HPDE6-E6E7 (cell line): Measurements from ENCODE around the gene CDH23.
A peak's percentile ranks its signal among the peaks of the same experiment; 100 is the strongest.
"Not testable (repeated sequence)": the region's sequence is repeated elsewhere in the genome, so short reads cannot be mapped to it uniquely, and the experiment has no call there.

Experiments
- DNase-seq: peaks from one replicate; pipeline ENCODE4 v3.0.0; 2011; ENCODE audit warnings: missing footprints; ENCODE audit errors: extremely low spot score

Gene CDH23

DNA sequence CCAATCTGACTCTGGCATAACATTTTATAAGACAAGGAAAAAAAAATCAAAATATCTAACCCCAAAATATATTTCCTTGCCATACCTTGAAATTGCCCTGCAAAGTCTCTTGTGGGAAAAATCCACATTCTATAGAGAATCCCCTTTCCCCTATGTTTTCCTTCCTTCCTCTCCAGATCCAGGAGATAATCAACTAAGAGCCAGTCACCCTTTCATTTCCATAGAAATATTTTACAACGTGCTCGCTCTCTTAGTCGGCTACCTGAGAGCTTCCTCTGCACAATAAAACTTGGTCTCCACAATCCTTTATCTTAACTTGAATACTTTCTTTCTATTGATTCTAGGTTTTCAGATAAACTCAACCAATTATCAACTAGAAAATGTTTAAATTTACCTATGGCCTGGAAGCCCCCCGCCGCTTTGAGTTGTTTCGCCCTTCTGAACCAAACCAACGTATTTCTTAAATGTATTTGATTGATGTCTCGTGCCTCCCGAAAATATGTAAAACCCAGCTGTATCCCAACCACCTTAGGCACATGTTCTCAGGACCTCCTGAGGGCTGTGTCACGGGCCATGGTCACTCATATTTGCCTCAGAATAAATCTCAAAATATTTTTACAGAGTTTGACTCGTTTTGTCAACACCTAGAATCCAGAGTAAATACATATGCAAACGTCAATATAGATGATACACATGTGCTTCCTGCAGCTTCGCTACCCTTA, 453.5 kb downstream of the CDH23 start:
- DNase-seq = no peak

- DNase-seq = peak; percentile 99
These were observed 454.2 kb downstream of the CDH23 start, which contains the start of gene PSAP for GRCh38 chr10:71850743-71851464. Gene PSAP (minus strand): TSS chr10:71851251. CDS start chr10:71851221, 30 bp downstream.

- not testable (repeated sequence) for DNase-seq
These were observed 454.9 kb downstream of the CDH23 start for GRCh38 chr10:71851465-71852095.

DNA sequence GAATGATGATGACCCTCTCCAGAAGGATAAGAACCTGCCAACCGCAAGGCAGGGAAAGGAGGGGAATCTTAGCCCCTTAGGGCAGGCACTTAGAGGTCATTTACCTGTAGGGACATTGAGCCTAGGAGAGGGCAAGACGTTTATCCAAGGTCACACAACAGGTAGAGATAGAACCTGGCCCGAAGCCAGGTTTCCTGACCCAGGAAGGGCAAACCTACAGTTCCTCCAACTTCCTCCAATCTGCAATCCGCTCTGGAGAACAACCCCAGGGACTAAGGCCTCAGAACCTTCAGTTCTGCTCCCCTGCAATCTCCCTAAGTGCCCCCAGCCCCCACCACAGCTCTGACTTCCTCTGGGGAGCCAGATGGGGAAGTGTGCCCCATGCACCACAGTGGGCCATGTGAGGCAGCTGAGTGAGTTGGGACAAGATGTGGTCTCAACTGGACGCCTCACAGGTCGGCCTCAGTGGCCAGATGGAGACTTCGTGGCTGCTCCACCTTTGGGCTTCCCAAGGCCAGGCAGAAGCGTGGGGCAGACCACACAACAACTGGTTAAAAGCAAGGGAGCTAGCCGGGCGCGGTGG, 455.7 kb downstream of the CDH23 start:
- DNase-seq = no peak

- no peak for DNase-seq
These were observed 457.3 kb downstream of the CDH23 start for GRCh38 chr10:71854031-71854430.

DNA sequence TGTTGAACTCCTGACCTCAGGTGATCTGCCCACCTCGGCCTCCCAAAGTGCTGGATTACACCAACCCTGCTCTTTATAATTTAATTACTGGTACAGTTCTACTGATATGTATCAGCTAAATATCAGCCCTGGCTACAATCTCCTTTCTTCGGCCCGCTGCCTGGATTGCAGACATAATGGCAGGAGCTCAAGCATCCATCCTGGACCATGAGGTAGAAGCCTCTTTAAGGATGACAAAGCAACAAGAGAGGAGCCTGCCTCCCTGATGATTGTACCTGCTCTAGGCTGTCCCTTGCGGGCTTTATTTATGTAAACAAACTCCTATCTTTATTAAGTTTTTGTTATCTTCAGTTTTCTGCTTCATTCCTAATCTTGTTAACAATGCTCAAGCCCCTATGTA, 459.9 kb downstream of the CDH23 start:
- DNase-seq = no peak

- no peak for DNase-seq
These were observed 461.5 kb downstream of the CDH23 start for GRCh38 chr10:71857934-71858890.

- peak; percentile 93 for DNase-seq
These were observed 463.7 kb downstream of the CDH23 start for GRCh38 chr10:71860243-71861029.

DNA sequence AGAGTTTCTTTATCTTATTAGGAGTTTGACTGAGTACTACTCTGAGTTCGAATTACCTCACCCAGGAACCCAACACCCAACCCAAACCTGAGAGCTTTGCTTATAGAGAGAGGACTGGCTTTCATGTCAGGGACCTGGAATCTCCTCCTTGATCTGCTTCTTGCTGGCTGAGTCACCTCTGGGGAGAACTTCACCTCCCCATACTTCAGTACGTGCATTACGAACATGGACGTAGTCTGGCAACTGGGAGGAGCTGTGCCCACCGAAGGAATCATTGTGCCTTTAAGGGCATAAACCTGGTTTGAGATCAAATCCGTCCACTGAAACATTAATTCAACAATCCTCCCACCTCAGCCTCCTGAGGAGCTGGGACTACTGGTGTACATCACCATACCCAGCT, 466.5 kb downstream of the CDH23 start:
- no peak for DNase-seq

DNA sequence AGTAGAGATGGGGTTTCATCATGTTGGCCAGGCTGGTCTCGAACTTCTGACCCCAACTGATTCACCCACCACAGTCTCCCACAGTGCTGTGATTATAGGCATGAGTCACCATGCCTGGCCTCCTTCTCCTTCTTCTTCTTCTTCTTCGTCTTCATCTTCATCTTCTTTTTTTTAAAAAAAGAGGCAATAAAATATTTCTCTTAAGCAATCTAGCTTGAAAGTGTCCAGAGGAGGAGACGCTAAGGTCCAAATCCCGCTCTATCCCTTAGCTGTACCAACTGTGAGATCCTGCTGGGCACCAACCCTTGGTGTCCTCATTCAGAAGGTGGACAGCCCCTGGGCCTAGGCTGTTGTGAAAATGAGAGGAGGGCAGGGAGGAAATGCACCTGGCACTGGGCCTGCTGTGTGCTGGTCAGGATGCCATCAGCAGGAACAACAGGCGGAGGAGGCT, 468.2 kb downstream of the CDH23 start:
- no peak for DNase-seq
